Measurements from ENCODE around the gene MAPRE2. TPM values are rescaled to one million over a fixed set of nuclear protein-coding genes. Genes with fewer than 3 reads are reported as not detected.

The MAPRE2 gene
- total RNA-seq, 2 donors from 2014 or later: 25.5 to 32.2 TPM

GRCh38 chr18:35116784-35117318 is 75.6 kb downstream of the MAPRE2 start:
- Histone ChIP-seq H3K27ac (no peak overlapping the region), H3K9me3 (no peaks in the 10 kb centered on the region), H3K4me3 (no peak overlapping the region), H3K36me3 (no peaks in the 10 kb centered on the region), H3K27me3 (no peaks in the 10 kb centered on the region), H3K9ac (ENCODE audit: low read depth in 2 of 2, low read length in 2 of 2) (no peak overlapping the region), H3K4me1 (no peaks in the 10 kb centered on the region)
- intact Hi-C loops (cut with DNase I): loop anchor here (5.0 kb wide), 1 partner anchor 55 kb away; no protein-coding TSS in a partner anchor
- no peak for DNase-seq
- no peak for TF ChIP-seq CTCF (IDR thresholded peaks at IDR 0.05)

GRCh38 chr18:35117372-35117771 is 76.2 kb downstream of the MAPRE2 start:
- TF ChIP-seq CTCF (IDR thresholded peaks at IDR 0.05): no peak
- no peak for DNase-seq
- H3K27me3 ChIP-seq: no peaks in the 10 kb centered on the region
- no peaks in the 10 kb centered on the region for H3K9me3 ChIP-seq
- no peak overlapping the region for H3K4me3 ChIP-seq
- no peak overlapping the region for H3K9ac ChIP-seq (ENCODE audit: low read depth in 2 of 2, low read length in 2 of 2)
- H3K4me1 ChIP-seq: no peaks in the 10 kb centered on the region
- H3K36me3 ChIP-seq: no peaks in the 10 kb centered on the region
- intact Hi-C loops (cut with DNase I): loop anchor here (5.0 kb wide), 1 partner anchor 55 kb away; no protein-coding TSS in a partner anchor
- H3K27ac ChIP-seq: no peak overlapping the region

- no peak for DNase-seq
- Histone ChIP-seq H3K27me3 (no peaks in the 10 kb centered on the region), H3K36me3 (no peaks in the 10 kb centered on the region), H3K9me3 (no peaks in the 10 kb centered on the region), H3K4me1 (no peaks in the 10 kb centered on the region), H3K4me3 (no peak overlapping the region), H3K27ac (no peak overlapping the region), H3K9ac (ENCODE audit: low read depth in 2 of 2, low read length in 2 of 2) (no peak overlapping the region)
- no peak for TF ChIP-seq CTCF (IDR thresholded peaks at IDR 0.05)
- intact Hi-C loops (cut with DNase I): loop anchor here (5.0 kb wide), 1 partner anchor 56 kb away; no protein-coding TSS in a partner anchor
Measured at GRCh38 chr18:35117951-35118411, 76.8 kb downstream of the MAPRE2 start.

- H3K9ac ChIP-seq (ENCODE audit: low read depth in 2 of 2, low read length in 2 of 2): no peak overlapping the region
- H3K4me1 ChIP-seq: no peaks in the 10 kb centered on the region
- TF ChIP-seq CTCF (IDR thresholded peaks at IDR 0.05): no peak
- H3K27ac ChIP-seq: no peak overlapping the region
- H3K4me3 ChIP-seq: no peak overlapping the region
- H3K36me3 ChIP-seq: no peaks in the 10 kb centered on the region
- intact Hi-C loops (cut with DNase I): loop anchor here (5.0 kb wide), 1 partner anchor 56 kb away; no protein-coding TSS in a partner anchor
- DNase-seq: no peak
- H3K9me3 ChIP-seq: no peaks in the 10 kb centered on the region
- H3K27me3 ChIP-seq: no peaks in the 10 kb centered on the region
Measured at GRCh38 chr18:35118641-35119040, 77.4 kb downstream of the MAPRE2 start.

GRCh38 chr18:35121038-35121437 is 79.8 kb downstream of the MAPRE2 start:
- H3K9me3 ChIP-seq: no peaks in the 10 kb centered on the region
- no peak for TF ChIP-seq CTCF (IDR thresholded peaks at IDR 0.05)
- no peak overlapping the region for H3K9ac ChIP-seq (ENCODE audit: low read depth in 2 of 2, low read length in 2 of 2)
- H3K36me3 ChIP-seq: no peaks in the 10 kb centered on the region
- no peak overlapping the region for H3K27ac ChIP-seq
- no peaks in the 10 kb centered on the region for H3K4me1 ChIP-seq
- no peaks in the 10 kb centered on the region for H3K27me3 ChIP-seq
- no peak for DNase-seq
- H3K4me3 ChIP-seq: no peak overlapping the region
- intact Hi-C loops (cut with DNase I): no loop called here
